GM12878 (cell line): Measurements from ENCODE around the gene S100A14. TPM values are rescaled to one million over a fixed set of nuclear protein-coding genes. Genes with fewer than 3 reads are reported as not detected.

Experiments
- ATAC-seq: fragments of 200-7000 bp; cut with Tn5 transposase; 3 replicates; pipeline ENCODE4 v1.9.1; 2020; ENCODE audit warnings: mild to moderate bottlenecking, moderate library complexity
- BruUV-seq: library from RNA; stranded (reverse); fragments of 400-500 nt; replicated peaks from 2 replicates; lab custom pipeline; 2021; lab: Mats Ljungman, UMichigan
- CTCF ChIA-PET: fragments of 300-600 bp; sonication (Branson Sonifier 250); formaldehyde crosslinking; extraction: SDS; loops from one replicate; lab custom pipeline; 2021; ENCODE audit warnings: inconsistent platforms; lab: Yijun Ruan, JAX
- POLR2A ChIA-PET: fragments of 350-600 bp; formaldehyde crosslinking; extraction: SDS; loops from one replicate; lab custom pipeline; 2021; ENCODE audit warnings: inconsistent platforms; lab: Charles Lee
- RAD21 ChIA-PET: fragments of 300-600 bp; sonication (Branson Sonifier 250); formaldehyde crosslinking; loops from one replicate; lab custom pipeline; 2023; ENCODE audit warnings: antibody characterized with exemption; ENCODE audit not compliant: unreplicated experiment; lab: Charles Lee
- SMC1A ChIA-PET: fragments of 300-600 bp; sonication (Branson Sonifier 250); formaldehyde crosslinking; loops from one replicate; lab custom pipeline; 2023; ENCODE audit not compliant: unreplicated experiment, uncharacterized antibody; lab: Charles Lee
- DNase-seq: peaks from one replicate; pipeline ENCODE4 v3.0.0-alpha.2; 2011; ENCODE audit warnings: low read depth, low spot score
- FAIRE-seq: peaks from 3 replicates; lab custom pipeline; 2011; peaks lifted over from hg19 to GRCh38; lab: Jason Lieb, UNC
- H2AFZ ChIP-seq: 2 replicates; pipeline ENCODE4 v1.6.0; 2011; ENCODE audit warnings: low read depth, low read length, control low read depth; ENCODE audit not compliant: control insufficient read depth
- H3K27ac ChIP-seq: 2 replicates; pipeline ENCODE4 v1.5.1; 2011; ENCODE audit warnings: control low read depth; ENCODE audit not compliant: control insufficient read depth, insufficient read depth
- H3K27me3 ChIP-seq, 2 experiments: replicated peaks in 1 of 2; 2 replicates each; pipeline versions ENCODE4 v1.6.0 to v1.6.1; 2011; ENCODE audit warnings: low read length in 1 of 2; ENCODE audit not compliant: control insufficient read depth in 2 of 2, insufficient read depth in 2 of 2
- H3K36me3 ChIP-seq, 2 experiments: 2 replicates each; pipeline ENCODE4 v1.5.1; 2011; ENCODE audit warnings: low read length in 1 of 2; ENCODE audit not compliant: control insufficient read depth in 2 of 2, insufficient read depth in 2 of 2
- H3K4me1 ChIP-seq: 2 replicates; pipeline ENCODE4 v1.6.1; 2011; ENCODE audit warnings: mild to moderate bottlenecking, low read length, moderate library complexity, mixed read lengths; ENCODE audit not compliant: control insufficient read depth, insufficient read depth
- H3K4me2 ChIP-seq: 2 replicates; pipeline ENCODE4 v1.6.0; 2011; ENCODE audit warnings: control low read depth; ENCODE audit not compliant: control insufficient read depth, insufficient read depth
- H3K4me3 ChIP-seq: fragments of 200-600 bp; sonication (generic); 2 replicates; pipeline ENCODE4 v1.5.1; 2016
- H3K79me2 ChIP-seq: 2 replicates; pipeline ENCODE4 v1.6.0; 2011; ENCODE audit warnings: low read length; ENCODE audit not compliant: control insufficient read depth, insufficient read depth
- H3K9ac ChIP-seq: 2 replicates; pipeline ENCODE4 v1.8.0; 2011; ENCODE audit warnings: low read length, control low read depth, mixed read lengths; ENCODE audit not compliant: control insufficient read depth, insufficient read depth
- H3K9me3 ChIP-seq: replicated peaks from 3 replicates; pipeline ENCODE4 v1.5.1; 2011; ENCODE audit warnings: mild to moderate bottlenecking, low read length; ENCODE audit not compliant: control insufficient read depth, insufficient read depth
- H4K20me1 ChIP-seq: 2 replicates; pipeline ENCODE4 v1.6.0; 2011; ENCODE audit not compliant: control insufficient read depth, insufficient read depth
- ASH2L ChIP-seq: fragments of 300-600, 200-600 bp; sonication (generic); IDR thresholded peaks from 2 replicates; pipeline ENCODE4 v1.6.1; 2017; ENCODE audit warnings: low read depth, mild to moderate bottlenecking, borderline replicate concordance
- BHLHE40 ChIP-seq, 2 experiments: fragments of 450-650 bp in 1 of 2; IDR thresholded peaks; 2 replicates each; pipeline ENCODE4 v1.6.1; 2011 to 2017; ENCODE audit warnings: low read depth in 2 of 2, borderline replicate concordance in 1 of 2, improper control_type of control experiment in 1 of 2, low read length in 1 of 2, mild to moderate bottlenecking in 1 of 2
- CREM ChIP-seq: IDR thresholded peaks from 2 replicates; pipeline ENCODE4 v1.6.1; 2014; ENCODE audit warnings: antibody characterized with exemption, low read depth
- WGBS: methylation state at CpG from one replicate; pipeline ENCODE4 v1.1.6; 2016; ENCODE audit warnings: low lambda C conversion rate; ENCODE audit not compliant: insufficient replicate concordance, insufficient coverage; ENCODE audit errors: missing lambda C conversion rate; 5-methylcytosine and 5-hydroxymethylcytosine counted together
- in situ Hi-C: fragments of 300-500 bp; cut with MboI; formaldehyde crosslinking; loops from 9 replicates; pipeline ENCODE4 v1.14.3; 2018; ENCODE audit warnings: mixed read lengths
- intact Hi-C: fragments of 100-400 bp; cut with micrococcal nuclease; formaldehyde crosslinking; loops from one replicate; pipeline ENCODE4 v1.14.2; 2022; ENCODE audit not compliant: unreplicated experiment
- polyA plus RNA-seq, 11 experiments: library from polyadenylated mRNA; depleted of rRNA in 4 of 11; unstranded in 6 of 11; stranded (reverse) in 5 of 11; fragments of >200 nt; fragmentation: Nextera tagmentation in 4 of 11; fragmentation: Illumina TruSeq in 1 of 11; extraction: Ambion mirVana in 4 of 11; extraction: Trizol in 1 of 11; gene quantifications; 1 replicate in 1 of 11; 2 replicates in 10 of 11; pipeline versions ENCODE4 v1.2.1 to v1.2.3, GENCODE V29; 2011 to 2016; ENCODE audit warnings: inconsistent platforms in 2 of 11, missing spikeins in 2 of 11, low read depth in 1 of 11
- total RNA-seq, 4 experiments: library from RNA; depleted of rRNA in 3 of 4; stranded (reverse); fragments of >200 nt in 3 of 4; fragmentation: Illumina TruSeq in 1 of 4; extraction: Trizol in 1 of 4; gene quantifications; 2 replicates each; pipeline versions ENCODE4 v1.2.1 to v1.2.3, GENCODE V29; 2013 to 2021
- TF ChIP-seq, protein P1 (sequence below): IDR thresholded peaks from 2 replicates; pipeline ENCODE4 v1.6.1; 2012; ENCODE audit warnings: low read depth, low read length, improper control_type of control experiment
- TF ChIP-seq, protein P2 (sequence below): fragments of 450-650 bp; IDR thresholded peaks from 2 replicates; pipeline ENCODE4 v1.6.1; 2017; ENCODE audit warnings: mild to moderate bottlenecking, low read depth, inconsistent platforms; ENCODE audit not compliant: poor library complexity, severe bottlenecking

The S100A14 gene
- total and polyA plus RNA-seq, 10 of the 15 experiments (the other 5 are each of a cell fraction or from before 2014, with no cell fraction given): 0.20 to 0.77 (median 0.45) TPM; not detected in 4

DNA sequence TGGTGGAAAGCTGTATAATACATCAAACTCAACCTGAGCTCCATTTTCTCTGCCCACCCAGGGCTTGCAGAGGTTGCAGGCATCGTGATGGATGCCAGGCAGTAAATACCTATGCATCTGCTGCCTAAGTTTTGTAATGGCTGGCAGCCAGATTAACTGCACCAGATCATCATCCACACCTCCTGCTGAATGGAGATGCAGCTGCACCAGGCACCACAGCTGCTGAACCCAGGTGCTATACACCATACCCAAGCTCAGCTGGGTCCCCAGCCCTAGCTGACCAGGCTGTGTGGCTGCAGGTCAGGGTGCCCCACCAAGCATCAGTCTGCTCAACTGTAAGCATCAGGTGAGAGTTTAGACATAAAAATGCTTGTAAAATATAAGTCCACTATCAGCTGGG, 35.6 kb upstream of the S100A14 start:
- intact Hi-C loops: no loop called here
- no peak overlapping the region for H3K9ac ChIP-seq
- TF ChIP-seq ASH2L (no peak), BHLHE40 (IDR thresholded peaks at IDR 0.05; ENCODE audit: borderline replicate concordance in 1 of 2, low read depth in 2 of 2, low read length in 1 of 2) (no peak), CREM (no peak)
- TF ChIP-seq, protein P1, sequence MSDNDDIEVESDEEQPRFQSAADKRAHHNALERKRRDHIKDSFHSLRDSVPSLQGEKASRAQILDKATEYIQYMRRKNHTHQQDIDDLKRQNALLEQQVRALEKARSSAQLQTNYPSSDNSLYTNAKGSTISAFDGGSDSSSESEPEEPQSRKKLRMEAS: no peak
- TF ChIP-seq, protein P2, sequence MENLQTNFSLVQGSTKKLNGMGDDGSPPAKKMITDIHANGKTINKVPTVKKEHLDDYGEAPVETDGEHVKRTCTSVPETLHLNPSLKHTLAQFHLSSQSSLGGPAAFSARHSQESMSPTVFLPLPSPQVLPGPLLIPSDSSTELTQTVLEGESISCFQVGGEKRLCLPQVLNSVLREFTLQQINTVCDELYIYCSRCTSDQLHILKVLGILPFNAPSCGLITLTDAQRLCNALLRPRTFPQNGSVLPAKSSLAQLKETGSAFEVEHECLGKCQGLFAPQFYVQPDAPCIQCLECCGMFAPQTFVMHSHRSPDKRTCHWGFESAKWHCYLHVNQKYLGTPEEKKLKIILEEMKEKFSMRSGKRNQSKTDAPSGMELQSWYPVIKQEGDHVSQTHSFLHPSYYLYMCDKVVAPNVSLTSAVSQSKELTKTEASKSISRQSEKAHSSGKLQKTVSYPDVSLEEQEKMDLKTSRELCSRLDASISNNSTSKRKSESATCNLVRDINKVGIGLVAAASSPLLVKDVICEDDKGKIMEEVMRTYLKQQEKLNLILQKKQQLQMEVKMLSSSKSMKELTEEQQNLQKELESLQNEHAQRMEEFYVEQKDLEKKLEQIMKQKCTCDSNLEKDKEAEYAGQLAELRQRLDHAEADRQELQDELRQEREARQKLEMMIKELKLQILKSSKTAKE: no peak
- TF ChIP-seq, all 136 proteins: peak for 0
- H3K9me3 ChIP-seq: no peaks in the 10 kb centered on the region
- H2AFZ ChIP-seq: no peak overlapping the region
- no peak for DNase-seq
- SMC1A ChIA-PET: interaction anchor here (1.1 to 2.5 kb wide), 3 partner anchors 10 to 79 kb away, joined by 3 to 10 read pairs (median 3); no protein-coding TSS in a partner anchor
- no peak overlapping the region for H3K27ac ChIP-seq
- no peaks in the 10 kb centered on the region for H3K27me3 ChIP-seq
- ATAC-seq: no peak
- RAD21 ChIA-PET: interaction anchor here (0.7 kb wide), 2 partner anchors 84 to 294 kb away, joined by 3 to 4 read pairs; partner anchors contain the start of gene S100A9
- H3K79me2 ChIP-seq: no peaks in the 10 kb centered on the region
- BruUV-seq: no TSS peak
- no peaks in the 10 kb centered on the region for H3K4me1 ChIP-seq
- no peaks in the 10 kb centered on the region for H4K20me1 ChIP-seq
- CTCF ChIA-PET: interaction anchor here (1.2 kb wide), 1 partner anchor 80 kb away, joined by 5 read pairs; no protein-coding TSS in a partner anchor
- no peak overlapping the region for H3K4me2 ChIP-seq
- peaks cover 5 to 6% of the 10 kb centered on the region in 2 experiments; a peak in 3 of 4 replicates for H3K36me3 ChIP-seq
- POLR2A ChIA-PET: interaction anchor here (0.6 to 1.2 kb wide), 3 partner anchors 10 to 773 kb away, joined by 3 to 7 read pairs (median 5); no protein-coding TSS in a partner anchor
- in situ Hi-C loops: no loop called here
- FAIRE-seq: no peak
- WGBS: 69% methylated on average over 1 of the region's 1 CpG
- H3K4me3 ChIP-seq: no peak overlapping the region
